Measurements from ENCODE around the gene ARL15.

DNA sequence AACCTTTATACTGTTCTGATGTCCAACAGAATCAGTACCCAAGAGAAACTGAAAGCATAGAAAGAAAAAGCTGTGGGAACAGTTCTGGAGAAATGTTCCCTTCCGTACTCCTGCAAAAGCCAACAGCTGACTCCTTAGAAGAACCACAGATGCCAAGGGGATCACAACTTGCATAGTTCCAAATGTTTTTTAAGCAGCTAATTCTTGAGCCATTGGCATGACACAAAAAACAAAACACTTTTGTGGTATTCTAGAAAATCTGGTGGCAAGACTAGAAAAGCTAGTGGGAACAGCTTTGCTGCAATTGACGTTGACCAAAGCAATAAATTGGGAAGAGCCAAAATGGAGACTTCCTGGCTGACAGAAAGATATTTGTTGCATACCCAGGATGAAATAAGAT, 189.9 kb downstream of the ARL15 start:
- no peak for TF ChIP-seq CTCF (IDR thresholded peaks at IDR 0.05; ENCODE audit: extremely low read depth in 1 of 2, insufficient read depth in 1 of 2, low read depth in 1 of 2, low read length in 2 of 2)
- no peak for TF ChIP-seq POLR2A (IDR thresholded peaks at IDR 0.05; ENCODE audit: low read depth, low read length)
- no peak for TF ChIP-seq POLR2AphosphoS5 (IDR thresholded peaks at IDR 0.05; ENCODE audit: insufficient read depth, low read depth, low read length)
- no peak for TF ChIP-seq GATA2 (IDR thresholded peaks at IDR 0.05; ENCODE audit: insufficient read depth, insufficient read length, low read depth, low read length)
- no peak for TF ChIP-seq MAX (IDR thresholded peaks at IDR 0.05; ENCODE audit: insufficient read depth, insufficient read length)
- no peak for TF ChIP-seq JUN (IDR thresholded peaks at IDR 0.05; ENCODE audit: borderline replicate concordance, insufficient read depth, insufficient read length, low read depth)

All from endothelial cell of umbilical vein (primary cell).